GM10847 (cell line): ENCODE data around the gene S100A1.

Experiments
- POLR2A ChIP-seq: IDR thresholded peaks from 2 replicates; pipeline ENCODE4 v1.6.1; 2011; ENCODE audit not compliant: insufficient read length; ENCODE audit errors: extremely low read depth

Gene S100A1

GRCh38 chr1:153627715-153628626, at the start of gene S100A1:
S100A1 (plus strand) TSS chr1:153628434; CDS start chr1:153630522, 2,088 bp downstream.
- TF ChIP-seq POLR2A = no peak

DNA sequence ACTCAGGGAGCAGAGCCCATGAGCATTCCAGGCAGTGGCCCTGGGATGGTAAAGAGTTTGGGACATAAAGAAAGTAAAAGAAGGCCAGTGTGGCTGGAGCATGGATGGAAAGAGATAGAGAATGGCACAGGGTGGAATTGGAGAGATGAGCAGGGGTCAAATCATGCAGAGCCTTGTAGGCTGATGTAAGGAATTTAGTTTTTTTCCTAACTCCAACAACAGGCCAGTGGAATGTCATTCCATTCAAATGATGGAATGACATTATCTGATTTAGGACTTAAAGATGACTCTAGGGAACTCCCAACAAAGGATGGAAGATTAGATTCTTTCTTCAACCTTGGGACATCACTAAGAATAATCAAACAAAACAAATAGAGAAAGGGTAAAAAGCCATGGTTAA, 49.7 kb upstream of the S100A1 start:
- no peak for TF ChIP-seq POLR2A

GRCh38 chr1:153578936-153579335, 49.3 kb upstream of the S100A1 start:
- no peak for TF ChIP-seq POLR2A

- TF ChIP-seq POLR2A = no peak
Observed at GRCh38 chr1:153583976-153584375, 44.3 kb upstream of the S100A1 start.

DNA sequence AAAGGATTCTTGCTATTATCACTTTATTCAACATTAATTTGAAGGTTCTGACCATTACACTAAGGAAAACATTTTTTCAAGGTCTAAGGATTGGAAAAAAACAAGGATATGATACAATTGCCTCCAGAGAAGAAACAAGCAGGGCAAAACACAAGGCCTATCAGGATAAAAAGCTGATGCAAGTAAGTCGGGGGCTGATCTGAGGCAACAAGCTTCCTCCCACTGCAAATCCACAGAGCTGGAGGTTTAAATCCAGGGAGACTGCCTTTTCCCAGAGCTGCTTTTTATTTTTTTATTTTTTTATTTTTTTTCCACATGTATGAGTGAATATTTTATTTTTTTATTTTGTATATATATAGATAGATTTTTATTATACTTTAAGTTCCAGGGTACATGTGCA, 43.2 kb upstream of the S100A1 start:
- no peak for TF ChIP-seq POLR2A

DNA sequence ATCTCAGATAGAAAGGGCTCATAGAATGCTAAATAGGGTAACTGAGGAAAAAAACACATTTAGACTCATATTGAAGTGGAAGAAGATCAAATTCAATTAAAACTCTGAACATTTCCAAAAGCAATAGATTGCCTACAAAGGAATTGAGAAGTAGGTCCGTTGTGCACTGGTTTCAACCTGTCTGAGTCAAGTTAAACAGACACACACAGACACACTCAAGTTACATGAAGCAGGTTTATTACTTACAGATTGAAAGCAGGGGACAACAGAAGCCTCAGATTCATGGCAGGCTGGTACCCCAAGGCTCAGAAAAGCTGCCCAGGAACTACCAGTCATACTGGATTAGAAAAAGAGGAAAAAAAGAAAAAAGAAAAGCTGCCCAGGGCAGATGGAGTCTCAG, 41.9 kb upstream of the S100A1 start:
- TF ChIP-seq POLR2A = no peak

- no peak for TF ChIP-seq POLR2A
Observed at GRCh38 chr1:153587314-153587713, 40.9 kb upstream of the S100A1 start.

DNA sequence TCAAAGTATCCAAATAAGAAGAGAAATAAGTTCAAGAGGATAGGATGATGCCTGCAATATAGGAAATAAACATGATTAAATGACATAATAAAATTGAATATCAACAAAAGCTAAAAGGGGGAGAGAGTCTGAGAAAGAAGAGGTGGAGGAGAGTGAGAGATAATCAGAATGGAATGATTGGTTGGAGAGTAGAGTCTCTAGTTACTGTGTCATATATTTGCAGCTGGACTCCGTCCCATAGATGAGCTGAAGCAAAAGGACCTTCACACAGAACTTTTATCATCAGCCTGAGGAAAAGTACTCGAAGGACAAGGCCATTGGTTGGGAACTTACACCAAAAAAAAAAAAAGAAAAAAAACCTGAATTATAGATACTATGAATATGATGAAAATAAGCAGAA, 39.8 kb upstream of the S100A1 start:
- TF ChIP-seq POLR2A = no peak

DNA sequence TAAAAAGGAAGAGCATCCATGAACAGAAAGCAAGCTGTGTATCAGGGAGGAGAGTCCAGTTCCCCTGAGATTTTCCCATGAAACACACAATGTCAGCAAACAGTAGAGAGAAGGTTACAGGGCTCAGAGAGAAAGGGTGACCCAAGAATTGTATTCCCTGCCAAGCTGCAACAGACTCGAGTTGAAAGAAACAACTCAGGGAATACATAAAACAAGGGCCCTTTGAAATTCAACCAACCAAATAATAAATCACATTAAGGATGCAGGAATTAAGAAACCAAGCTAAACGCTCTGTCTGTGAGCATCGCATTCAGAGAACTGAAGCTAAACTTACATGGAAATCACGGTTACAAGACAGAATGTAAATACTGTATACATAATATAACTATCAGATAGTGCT, 35.5 kb upstream of the S100A1 start:
- no peak for TF ChIP-seq POLR2A

GRCh38 chr1:153597206-153597605, 31.0 kb upstream of the S100A1 start:
- TF ChIP-seq POLR2A = no peak

DNA sequence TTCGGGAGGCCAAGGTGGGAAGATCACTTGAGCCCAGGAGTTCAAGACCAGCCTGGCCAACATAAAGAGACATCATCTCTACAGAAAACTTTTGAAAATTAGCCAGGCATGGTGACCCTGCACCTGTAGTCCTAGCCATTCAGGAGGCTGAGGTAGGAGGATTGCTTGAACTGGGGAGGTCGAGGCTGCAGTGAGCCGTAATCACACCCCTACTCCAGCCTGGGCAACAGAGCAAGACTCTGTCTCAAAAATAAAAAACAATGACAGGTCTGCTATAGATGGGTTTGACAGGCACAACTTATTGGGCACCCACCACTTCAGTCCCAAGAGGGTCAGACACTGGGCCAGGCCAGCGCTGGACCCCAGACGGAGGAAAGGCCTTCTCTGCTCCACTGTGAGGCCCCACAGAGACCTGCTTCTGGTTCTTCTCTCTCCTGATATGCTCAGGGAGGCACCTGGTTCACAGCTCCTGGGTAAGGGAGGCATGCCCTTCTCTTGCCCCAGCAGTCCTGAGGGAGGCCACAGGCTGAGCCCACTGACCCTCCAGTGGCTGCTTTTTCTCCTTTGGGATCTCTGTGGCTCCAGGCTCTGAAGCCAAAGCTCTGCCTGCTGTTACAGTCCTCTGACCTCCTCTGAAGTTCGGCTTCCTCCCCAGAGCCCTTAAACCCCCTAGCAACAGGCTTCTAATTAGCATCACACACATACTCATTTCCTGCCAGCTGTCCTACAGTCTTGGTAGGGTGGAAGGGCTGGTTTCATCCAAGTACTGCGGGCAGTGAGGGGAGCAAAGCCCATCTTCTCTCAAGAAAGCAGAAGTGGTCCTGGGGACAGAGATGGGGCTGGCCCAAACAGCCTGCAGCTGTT, 29.7 kb upstream of the S100A1 start:
- TF ChIP-seq POLR2A = peak; percentile 19

GRCh38 chr1:153599847-153600246, 28.4 kb upstream of the S100A1 start:
- no peak for TF ChIP-seq POLR2A

DNA sequence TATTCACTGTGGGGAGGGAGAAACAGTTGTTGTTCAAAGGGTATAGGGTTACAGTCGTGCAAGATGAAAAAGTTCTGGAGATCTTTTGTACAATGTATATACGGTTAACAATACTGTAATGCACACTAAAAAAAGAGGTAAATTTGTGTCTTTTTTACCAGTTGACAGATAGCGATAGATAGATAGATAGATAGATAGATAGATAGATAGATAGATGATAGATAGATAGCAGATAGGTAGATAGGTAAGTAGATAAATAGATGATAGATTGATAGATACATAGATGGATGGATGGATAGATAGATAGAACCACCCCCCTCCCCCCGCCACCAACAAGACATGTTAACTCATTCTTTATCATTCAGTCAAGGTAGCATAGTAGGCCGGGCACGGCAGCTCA, 25.5 kb upstream of the S100A1 start:
- no peak for TF ChIP-seq POLR2A

- TF ChIP-seq POLR2A = no peak
Observed at GRCh38 chr1:153606194-153606593, 22.0 kb upstream of the S100A1 start.

DNA sequence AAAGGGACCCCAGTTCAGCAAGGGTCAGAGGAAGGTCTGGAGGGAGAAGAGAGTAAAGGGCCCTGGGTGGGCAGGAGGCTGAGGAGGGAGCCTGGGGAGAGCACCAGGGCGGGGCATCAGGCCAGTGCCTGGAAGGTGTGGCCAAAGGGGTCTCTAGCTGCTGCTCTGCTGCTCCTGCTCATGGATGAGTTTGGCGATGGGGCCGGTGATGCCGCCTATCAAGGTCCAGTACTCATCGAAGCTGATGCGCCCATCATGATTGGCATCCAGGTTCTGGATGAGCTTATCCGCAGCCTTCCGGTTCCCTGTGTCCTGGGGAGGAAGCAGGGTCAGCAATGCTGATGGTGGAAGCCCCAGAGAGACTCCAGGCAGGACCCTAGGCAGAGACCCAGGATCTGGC, 20.9 kb upstream of the S100A1 start:
- TF ChIP-seq POLR2A = no peak

GRCh38 chr1:153608089-153608682, 20.0 kb upstream of the S100A1 start:
- TF ChIP-seq POLR2A = no peak
